ENCODE measurements around the gene RASGRF2.

RASGRF2 gene

DNA sequence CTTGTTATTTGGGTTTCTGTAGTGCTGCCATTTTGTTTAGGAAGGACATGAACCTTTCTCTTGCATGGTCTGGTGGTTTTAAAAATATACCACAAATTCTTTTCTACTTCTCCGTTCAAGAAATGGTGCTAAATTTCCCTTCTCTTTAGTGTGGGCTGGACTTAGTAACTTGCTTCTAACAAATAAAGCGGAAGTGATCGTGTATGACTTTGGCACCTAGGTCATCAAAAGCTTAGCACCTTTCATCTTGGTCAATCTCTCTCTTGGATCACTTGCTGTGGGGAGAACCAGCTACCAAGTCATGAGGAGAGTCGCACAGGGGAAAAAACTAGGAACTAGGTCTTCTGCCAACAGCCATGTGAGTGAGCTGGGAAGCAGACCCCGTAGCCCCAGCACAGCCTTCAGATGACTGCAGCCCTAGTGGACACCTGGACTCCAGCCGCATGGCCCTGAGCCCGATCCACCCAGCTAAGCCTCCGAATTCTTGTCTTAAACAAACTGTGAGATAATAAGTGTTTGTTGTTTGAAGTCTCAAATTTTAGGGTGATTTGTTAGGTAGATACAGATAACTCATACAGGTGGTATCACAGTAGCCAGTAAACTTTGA, 185.3 kb downstream of the RASGRF2 start:
- no peak for DNase-seq

DNA sequence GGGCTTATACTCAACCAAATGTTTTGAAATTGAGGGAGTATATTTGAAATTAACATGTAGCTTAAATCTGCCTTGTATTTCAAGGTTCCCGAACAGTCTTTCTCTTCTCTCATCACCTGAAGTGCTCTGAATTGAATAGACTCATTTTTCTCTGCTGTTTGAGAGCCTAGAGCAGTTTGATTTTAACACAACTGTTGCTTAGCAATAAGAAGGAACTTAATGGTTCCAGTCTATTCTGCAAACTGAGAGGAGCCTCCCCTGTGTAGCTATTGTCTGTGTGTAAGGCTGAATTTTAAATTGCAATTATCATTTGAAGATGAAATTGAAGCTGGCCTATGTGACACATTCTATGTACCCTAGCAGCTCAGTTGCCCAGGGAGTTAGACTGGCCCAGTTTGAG, 185.9 kb downstream of the RASGRF2 start:
- DNase-seq, result no peak

DNA sequence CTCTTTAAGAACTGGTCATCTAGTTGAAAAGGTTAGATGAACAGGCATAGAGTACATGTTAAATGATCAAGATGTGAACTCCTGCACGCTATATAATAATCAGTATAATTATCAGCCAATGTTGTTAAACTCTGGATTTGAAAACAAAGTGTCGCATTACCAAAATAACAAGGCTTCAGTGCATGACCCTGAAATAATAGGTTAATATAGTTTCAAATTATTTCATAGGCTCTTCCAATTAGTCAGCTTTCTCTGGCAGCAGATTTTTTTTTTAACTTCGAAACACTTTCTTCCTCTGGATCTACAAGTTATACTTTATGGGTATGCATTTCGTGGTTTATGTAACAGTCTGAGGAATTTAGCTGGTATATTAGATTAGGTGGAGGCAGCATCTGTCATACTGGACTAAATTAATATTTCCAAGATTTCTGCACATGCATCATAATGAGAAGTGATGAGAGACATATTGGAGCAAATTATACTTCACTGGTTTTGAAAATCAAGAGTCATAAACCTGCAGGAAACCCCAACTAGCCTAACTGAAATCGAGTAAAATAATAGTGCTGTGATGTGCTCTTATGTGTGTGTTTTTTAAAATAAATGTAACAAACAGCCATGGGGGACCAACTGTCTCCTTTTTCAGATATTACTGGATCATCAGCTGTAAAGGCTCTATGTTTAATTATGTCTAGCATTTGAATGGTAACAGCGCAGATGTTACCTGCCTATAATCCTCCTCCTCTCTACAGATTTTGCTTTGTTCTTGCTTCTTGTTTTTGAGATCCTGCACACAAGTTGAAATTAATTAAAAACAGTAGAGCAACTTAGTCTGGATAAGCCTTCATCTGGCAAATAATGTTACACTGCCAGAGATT, 187.1 kb downstream of the RASGRF2 start:
- no peak for DNase-seq

DNA sequence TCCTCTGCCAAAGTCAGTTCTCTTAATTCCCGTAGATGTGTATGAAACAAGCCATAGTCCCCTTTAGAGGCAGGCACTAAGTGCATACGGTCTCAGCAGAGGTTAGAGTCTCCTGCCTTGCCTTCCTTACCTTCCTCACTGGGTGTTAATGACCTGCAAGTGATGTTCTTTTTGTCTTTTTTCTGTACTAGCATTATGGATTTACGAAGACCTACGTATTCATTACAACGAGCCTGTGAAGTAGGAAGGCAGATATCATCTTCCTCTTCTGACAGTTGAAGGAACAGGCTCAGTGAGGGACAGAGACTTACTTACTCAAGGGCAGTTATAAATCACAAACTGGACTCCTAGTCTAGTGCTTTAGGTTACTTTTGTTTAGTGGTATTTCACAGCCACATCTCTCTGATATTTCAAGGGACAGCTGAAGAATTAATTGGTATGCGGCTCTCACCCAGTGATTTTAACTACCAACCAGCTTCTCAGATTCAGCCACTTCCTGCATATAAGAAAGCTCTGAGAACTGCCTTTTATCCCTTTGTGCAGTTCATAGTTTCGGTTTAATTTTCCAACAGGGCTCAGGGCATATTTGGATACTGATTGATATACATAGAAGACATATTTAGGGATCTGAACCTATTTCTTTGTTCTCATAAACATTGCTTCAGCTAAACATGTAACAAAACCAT, 187.9 kb downstream of the RASGRF2 start:
- no peak for DNase-seq

DNA sequence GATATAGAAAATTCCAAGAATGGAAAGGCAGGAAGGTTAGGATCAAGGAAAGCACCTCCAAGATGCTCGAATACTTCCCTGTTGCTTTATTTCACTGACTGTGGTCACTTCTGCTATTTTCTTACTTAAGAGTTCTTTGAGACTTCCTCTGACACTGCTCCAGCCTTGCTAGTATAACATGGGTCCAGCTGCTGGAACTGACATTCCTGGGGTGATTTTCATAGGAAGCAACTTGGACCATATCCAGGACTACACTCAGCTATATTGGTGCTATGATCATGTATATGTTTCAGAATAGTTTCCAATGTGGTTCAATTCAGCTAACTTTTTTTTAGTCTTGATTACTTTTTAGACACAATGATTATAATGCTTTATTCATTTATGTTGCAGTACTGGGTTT, 191.4 kb downstream of the RASGRF2 start:
- DNase-seq, result no peak

DNA sequence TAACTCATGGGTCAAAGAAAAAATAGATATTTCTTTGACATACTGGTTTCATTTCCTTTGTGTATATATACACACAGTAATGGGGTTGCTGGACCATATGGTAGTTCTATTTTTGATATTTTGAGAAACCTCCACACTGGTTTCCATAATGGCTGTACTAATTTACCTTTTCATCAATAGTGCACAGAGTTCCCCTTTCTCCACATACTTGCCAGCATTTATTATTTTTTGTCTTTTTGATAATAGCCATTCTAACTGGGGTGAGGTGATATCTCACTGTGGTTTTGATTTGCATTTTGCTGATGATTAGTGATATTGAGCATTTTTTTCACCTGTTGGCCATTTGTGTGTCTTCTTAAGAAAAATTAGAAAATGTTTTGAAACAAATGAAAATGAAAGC, 194.6 kb downstream of the RASGRF2 start:
- no peak for DNase-seq

DNA sequence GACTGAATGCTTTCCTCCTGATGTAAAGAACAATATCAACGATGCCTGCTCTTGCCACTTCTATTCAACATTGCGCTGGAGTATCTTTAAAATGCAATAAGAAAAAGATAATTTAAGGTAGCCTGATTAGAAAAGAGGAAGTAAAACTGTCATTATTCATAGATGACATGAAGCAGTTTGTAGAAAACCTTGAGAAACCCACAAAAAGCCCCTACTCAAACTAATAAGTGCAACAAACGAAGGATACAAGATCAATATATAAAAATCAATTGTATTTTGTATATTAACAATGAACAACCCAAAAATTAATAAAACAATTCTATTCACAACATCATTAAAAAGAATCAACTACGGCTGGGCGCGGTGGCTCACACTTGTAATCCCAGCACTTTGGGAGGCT, 196.6 kb downstream of the RASGRF2 start:
- no peak for DNase-seq

DNA sequence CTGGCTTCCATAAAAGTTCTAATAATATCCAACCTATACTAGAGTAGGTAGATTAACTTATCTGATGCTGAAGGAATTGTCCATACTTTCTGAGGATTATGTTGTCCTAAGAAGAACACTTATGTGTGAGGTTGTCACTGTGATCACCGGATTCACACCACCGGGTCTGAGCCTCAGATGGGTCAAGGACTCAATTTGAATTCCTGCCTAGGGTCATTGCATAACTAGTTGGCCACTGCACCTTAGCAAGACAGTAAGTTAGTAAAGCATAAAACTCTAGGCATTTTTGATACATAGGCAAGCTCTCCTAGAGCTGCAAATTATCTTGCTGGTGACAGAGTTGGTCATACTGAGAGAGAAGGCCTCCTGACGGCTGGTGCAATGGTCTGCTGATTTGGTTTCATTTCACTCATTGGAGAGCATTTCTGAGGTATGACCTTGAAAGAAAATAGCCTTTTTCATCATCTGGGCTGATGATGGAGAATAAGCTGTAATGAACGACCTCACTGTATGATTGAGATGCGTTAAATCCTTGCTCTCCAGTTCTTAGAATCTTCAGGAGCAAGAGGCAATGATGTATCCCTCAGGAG, 200.9 kb downstream of the RASGRF2 start:
- DNase-seq, result no peak

DNA sequence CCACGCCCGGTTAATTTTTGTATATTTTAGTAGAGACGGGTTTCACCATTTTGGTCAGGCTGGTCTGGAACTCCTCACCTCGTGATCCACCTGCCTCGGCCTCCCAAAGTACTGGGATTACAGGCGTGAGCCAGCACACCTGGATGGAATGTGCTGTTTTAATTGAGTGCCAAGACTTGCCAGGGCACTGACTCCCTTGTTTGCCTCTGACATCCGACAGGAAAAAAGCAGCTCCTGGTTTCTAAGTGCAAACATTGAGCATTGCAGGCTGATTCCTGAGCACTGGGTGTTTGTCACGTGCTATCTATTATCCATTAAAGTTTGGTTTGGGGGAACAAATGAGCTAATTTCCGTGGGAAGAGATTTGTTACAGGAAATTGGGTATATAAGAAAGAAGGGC, 202.3 kb downstream of the RASGRF2 start:
- no peak for DNase-seq

DNA sequence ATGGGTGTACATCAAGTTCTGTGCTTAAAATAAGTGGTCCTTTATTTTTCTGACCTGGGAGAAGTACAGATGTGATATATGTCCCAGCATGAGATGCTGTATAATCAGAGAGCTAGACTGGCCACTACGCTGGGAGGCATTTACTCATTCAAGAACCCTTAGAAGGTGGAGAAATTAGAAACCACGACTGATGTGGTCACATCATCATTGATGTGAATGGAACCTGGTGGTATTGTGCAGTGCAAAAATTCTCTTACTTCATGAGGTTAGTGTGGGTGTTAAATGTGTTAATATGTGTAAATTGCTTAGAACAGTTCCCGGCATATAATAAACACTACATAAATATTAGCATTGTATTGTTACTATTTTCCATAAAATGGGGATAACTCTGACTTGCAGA, 203.5 kb downstream of the RASGRF2 start:
- DNase-seq, result no peak

DNA sequence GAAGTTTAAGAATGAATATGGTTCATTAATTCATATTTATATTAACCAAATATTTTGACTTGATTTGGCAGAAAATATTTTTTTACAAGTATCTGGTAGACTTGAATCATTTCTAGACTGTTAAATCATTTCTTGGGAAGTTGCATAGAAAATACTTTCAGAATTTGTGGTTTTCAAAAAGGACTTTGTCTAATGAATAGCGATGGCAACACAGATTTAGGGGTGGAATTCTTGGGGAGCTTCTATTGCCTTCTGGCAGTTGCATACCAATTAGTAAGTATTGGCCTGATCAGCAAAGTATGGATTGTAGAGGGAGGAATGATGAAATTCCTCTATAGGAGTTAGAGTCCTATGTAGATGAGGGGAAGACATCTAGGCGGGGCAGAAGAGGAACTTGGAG, 204.3 kb downstream of the RASGRF2 start:
- no peak for DNase-seq

DNA sequence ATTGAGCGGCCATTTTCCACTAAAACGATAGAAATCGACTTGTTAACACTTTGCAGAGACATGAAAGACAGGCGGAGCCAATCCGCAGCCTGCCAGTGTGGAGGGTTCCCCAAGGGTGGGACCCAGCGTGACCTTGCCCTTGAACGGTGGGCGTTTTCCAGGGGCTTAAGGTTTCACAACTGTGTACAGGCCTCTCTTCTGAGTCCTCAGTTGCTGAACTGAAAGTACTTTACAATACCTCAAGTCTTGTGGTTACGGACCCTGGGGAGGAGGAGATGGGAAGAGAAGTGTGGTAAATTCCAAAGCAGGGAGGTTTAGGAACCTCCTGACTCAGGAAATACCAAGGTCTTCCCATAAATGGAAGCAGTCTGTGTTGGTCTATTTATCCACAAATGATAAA, 204.8 kb downstream of the RASGRF2 start:
- no peak for DNase-seq

DNA sequence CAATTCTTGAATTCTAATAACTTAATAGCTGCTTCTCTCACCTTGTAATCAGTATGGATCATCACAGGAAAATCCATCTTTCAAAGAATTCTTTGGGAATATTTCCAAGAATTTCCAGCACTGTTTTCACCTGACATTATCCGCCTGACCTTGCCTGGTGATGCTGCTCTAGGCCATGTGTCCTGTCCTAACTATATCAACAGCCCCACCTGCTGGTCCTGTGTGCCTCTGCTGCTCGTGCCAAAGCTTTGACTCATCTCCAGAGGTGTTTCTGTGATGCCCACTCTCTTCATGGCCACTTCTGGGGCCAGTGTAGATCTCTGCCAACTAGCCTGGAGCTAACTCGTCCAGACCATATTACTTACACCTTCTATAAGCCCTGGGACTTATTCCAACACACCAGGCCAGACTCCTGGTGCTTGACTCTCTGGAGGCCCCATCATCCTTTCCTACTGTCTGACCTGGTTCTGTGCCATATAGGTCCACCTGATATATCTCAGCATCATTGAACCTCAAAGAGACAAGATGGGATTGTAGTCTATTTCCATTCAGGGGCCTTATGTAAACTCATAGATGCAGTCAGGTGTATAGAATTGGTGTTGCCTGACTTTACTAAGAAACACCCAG, 205.4 kb downstream of the RASGRF2 start:
- peak; percentile 75 for DNase-seq

DNA sequence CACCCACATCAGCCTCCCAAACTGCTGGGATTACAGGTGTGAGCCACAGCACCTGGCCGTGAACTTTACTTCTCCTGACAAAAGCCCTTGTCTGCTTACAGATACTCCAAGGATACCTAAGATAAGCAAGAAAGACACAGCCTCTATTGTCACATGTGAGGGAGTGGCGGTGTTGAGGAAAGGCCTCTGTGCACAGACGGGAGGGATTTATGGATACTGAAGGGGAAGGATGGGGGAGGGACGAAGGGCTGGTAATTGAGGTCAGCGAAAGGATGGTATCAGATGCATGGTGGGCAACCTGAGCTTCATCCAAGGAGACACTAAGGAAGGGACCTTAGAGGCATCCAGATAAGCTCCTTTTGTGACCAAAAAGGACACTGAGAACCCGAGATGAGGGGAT, 206.3 kb downstream of the RASGRF2 start:
- no peak for DNase-seq

DNA sequence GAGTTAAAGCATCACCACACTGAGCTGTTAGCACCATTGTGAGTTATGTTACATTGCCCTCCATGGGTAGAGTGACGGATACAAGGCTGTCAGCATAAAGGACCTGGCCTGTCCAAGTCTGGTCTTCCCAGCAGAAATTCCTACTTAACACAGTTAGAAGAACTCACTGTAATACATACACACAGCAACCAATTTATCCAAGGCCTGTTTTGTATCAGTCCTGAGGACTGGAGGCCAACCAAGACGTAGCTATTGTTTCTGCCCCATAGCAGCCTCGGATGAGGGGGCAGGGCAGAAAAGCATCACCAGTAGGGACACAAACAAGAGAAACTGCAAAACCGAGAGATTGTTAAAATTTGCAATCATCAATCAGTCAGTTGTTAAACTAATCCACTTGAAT, 206.9 kb downstream of the RASGRF2 start:
- DNase-seq, result no peak

DNA sequence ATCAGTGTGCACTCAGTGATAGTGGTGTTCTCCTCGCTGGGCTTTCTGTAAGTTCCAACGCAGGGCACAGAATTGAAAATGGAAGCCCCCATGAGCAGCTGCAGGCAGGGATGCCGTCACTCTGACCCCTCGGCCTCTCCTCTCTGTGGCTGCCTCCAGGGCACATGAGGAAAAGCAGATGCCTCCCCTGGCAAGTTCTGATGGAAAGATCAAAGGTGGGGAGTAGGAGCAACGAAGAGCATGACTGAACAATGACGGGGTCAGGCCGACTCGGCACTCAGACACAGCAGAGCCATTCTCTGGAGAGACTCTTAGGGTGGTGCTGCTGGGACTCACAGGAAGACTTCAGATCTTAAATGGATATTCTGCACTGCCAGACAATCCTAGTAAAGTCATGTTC, 207.4 kb downstream of the RASGRF2 start:
- no peak for DNase-seq

DNA sequence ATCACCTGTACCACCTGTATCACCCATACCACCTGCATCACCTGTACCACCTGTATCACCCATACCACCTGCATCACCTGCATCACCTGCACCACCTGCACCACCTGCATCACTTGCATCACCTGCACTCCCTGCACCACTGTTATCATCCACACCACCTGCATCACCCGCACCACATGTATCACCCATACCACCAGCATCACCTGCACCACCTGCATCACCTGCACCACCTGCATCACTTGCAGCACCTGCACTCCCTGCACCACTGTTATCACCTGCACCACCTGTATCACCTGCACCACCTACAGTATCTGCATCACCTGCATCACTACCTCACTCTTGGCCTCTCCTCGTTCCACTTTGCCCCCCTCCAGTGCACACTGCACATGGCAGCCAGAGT, 209.8 kb downstream of the RASGRF2 start:
- no peak for DNase-seq

DNA sequence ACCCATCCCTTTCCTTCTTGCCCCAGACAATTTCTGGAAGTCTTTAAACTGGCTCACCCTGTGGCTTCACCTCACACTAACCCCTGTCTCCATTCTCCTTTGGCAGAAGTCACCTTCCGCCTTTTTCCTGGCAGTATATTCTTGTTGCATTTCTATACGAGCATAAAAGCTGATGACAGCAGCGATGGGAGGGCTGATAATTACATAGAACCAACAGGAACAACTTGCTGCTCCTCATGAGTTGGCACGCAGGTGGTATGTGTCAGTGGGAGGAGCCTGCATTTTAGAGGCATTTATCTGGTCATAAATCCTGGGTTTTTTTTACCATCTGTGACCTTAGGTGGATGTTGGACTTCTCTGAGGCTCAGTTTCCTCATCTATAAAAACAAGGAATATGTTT, 211.6 kb downstream of the RASGRF2 start:
- no peak for DNase-seq

DNA sequence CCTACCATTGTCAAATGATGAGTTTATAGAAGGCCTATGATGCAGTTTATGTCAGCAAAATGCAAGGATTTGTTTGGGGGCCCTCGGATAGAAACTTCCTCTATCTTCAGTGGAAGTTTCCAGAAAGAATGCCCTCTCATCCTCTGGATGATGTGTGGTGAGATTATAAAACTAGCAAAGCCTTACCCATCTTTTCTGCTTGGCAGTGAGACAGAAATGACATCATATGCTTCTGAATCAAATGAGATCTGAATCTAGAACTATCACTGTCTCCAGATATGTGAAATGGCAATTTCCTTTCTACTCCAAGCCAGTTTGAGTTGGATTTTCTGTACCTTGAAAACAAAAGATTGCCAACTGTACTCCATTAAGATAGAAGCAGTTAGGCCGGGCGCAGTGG, 212.5 kb downstream of the RASGRF2 start:
- DNase-seq, result no peak

DNA sequence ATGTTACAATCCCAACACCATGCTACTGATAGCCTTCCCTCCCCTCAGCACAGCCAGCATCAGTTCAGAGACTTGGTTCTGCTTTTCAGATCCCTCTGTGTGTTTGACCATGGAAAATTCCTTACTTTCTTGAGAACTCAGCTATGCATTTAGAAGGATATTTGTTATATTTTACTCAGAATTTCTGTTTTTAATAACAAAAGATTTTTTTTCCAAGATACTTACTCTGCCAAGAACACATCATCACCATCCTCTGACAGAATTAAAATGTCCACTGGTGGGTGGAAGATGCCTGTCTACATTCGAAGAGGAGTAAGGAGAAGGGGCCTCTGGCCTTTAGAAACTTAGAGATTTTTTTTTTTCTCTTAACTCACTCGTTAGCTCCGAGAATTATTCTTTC, 216.9 kb downstream of the RASGRF2 start:
- DNase-seq, result no peak

DNA sequence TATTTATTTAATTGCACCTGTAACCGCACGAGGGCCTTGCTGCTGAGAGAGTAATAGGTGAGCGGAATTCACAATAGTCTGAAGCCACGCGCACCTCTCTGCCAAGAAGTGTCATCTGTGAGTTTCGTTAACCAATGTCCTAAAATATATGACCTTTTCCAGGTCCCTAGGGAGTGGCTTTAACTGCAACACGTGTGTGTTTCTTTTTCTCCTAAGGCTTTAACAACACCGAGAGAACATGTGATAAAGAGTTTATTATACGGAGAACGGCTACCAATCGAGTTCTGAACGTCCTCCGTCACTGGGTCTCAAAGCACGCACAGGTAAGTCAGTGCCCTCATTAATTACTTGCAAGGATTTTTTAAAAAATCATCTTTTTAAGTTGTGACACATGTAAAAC, 219.8 kb downstream of the RASGRF2 start:
- DNase-seq, result no peak

DNA sequence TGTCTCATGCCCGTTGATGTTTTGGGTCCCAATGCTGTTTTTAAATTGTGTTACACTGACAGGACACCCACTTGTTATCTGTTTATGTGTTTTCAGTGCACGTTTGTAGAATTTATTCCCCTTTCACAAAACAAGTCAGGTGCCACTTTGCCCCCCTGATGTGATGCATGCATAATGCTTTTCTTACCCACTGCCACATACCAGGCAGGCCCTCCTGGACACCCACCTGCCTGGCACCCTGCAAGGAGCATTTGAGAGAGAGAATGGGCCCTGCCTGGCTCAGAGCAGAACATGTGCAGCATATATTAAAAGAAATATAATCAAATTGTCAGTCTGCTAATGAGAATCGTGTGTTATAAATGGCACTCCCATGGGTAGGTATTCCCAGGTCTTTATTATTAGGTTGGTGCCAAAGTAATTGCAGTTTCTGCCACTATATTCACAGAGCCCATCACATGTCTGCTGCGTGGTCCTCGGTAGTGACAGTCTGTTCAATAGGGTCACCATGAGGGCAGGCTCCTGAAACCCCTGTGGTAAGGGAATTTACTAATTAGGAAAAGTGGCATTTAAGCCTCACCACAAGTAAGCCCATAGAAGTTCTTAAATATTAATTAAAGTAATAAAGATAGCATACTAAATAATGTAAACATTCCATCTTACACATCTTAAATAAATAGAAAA, 220.8 kb downstream of the RASGRF2 start:
- no peak for DNase-seq
